Mesenchymal stem cell (in vitro differentiated cells and primary cell): Measurements from ENCODE around the gene GIGYF2.

Experiments used
- DNase-seq: peaks from one replicate; pipeline ENCODE4 v3.0.0-alpha.2; 2013
- H2AFZ ChIP-seq: one replicate; pipeline ENCODE4 v1.6.1; 2013; ENCODE audit warnings: low read depth, mild to moderate bottlenecking, control low read depth, inconsistent platforms, low read length, moderate library complexity
- H2AK5ac ChIP-seq: 2 replicates; pipeline ENCODE4 v1.6.1; 2013; ENCODE audit warnings: low read length, moderate library complexity, mild to moderate bottlenecking, inconsistent platforms; ENCODE audit not compliant: severe bottlenecking
- H2BK120ac ChIP-seq: one replicate; pipeline ENCODE4 v1.6.1; 2013; ENCODE audit warnings: low read depth, mild to moderate bottlenecking, inconsistent platforms, low read length, moderate library complexity
- H2BK12ac ChIP-seq, 2 experiments: one replicate each; pipeline ENCODE4 v1.6.1; 2013; ENCODE audit warnings: inconsistent platforms in 2 of 2, low read length in 2 of 2, mild to moderate bottlenecking in 2 of 2, moderate library complexity in 2 of 2, control low read depth in 1 of 2
- H2BK15ac ChIP-seq: one replicate; pipeline ENCODE4 v1.6.1; 2013; ENCODE audit warnings: mild to moderate bottlenecking, low read depth, inconsistent platforms; ENCODE audit not compliant: poor library complexity, severe bottlenecking
- H2BK5ac ChIP-seq: 2 replicates; pipeline ENCODE4 v1.6.1; 2013; ENCODE audit warnings: low read depth, mild to moderate bottlenecking, low read length, control low read depth, inconsistent platforms; ENCODE audit not compliant: poor library complexity, severe bottlenecking
- H3K14ac ChIP-seq, 2 experiments: one replicate each; pipeline ENCODE4 v1.6.1; 2013; ENCODE audit warnings: inconsistent platforms in 2 of 2, low read length in 2 of 2, control low read depth in 1 of 2, mild to moderate bottlenecking in 1 of 2, moderate library complexity in 1 of 2
- H3K18ac ChIP-seq, 2 experiments: one replicate each; pipeline ENCODE4 v1.6.1; 2013; ENCODE audit warnings: inconsistent platforms in 2 of 2, low read length in 2 of 2, control low read depth in 1 of 2, low read depth in 1 of 2, mild to moderate bottlenecking in 1 of 2
- H3K23ac ChIP-seq, 2 experiments: one replicate each; pipeline ENCODE4 v1.6.1; 2013; ENCODE audit warnings: inconsistent platforms in 2 of 2, low read length in 2 of 2, mild to moderate bottlenecking in 2 of 2, moderate library complexity in 2 of 2, control low read depth in 1 of 2
- H3K27ac ChIP-seq: 2 replicates; pipeline ENCODE4 v1.5.1; 2013; ENCODE audit warnings: mild to moderate bottlenecking, moderate library complexity, low read length, control low read depth, inconsistent platforms; ENCODE audit not compliant: poor library complexity, severe bottlenecking
- H3K27me3 ChIP-seq, 2 experiments: 2 replicates each; pipeline versions ENCODE4 v1.6.1 to v1.7.0; 2013; ENCODE audit warnings: low read length in 2 of 2, mild to moderate bottlenecking in 2 of 2, moderate library complexity in 2 of 2, control low read depth in 1 of 2, inconsistent platforms in 1 of 2; ENCODE audit not compliant: control insufficient read depth in 1 of 2, insufficient read depth in 1 of 2
- H3K36me3 ChIP-seq, 2 experiments: 2 replicates each; pipeline versions ENCODE4 v1.6.1 to v1.7.0; 2013; ENCODE audit warnings: low read length in 2 of 2, control low read depth in 1 of 2, inconsistent platforms in 1 of 2, low read depth in 1 of 2, mild to moderate bottlenecking in 1 of 2; ENCODE audit not compliant: insufficient read depth in 2 of 2, control insufficient read depth in 1 of 2
- H3K4ac ChIP-seq, 2 experiments: one replicate each; pipeline ENCODE4 v1.6.1; 2013; ENCODE audit warnings: inconsistent platforms in 2 of 2, low read length in 2 of 2, mild to moderate bottlenecking in 2 of 2, moderate library complexity in 2 of 2, control low read depth in 1 of 2, low read depth in 1 of 2
- H3K4me1 ChIP-seq: 2 replicates; pipeline ENCODE4 v1.6.1; 2013; ENCODE audit warnings: low read depth, low read length, control low read depth; ENCODE audit not compliant: control insufficient read depth, insufficient read depth
- H3K4me2 ChIP-seq: 2 replicates; pipeline ENCODE4 v1.6.1; 2013; ENCODE audit warnings: low read length, mild to moderate bottlenecking, inconsistent platforms; ENCODE audit not compliant: poor library complexity, severe bottlenecking
- H3K4me3 ChIP-seq, 2 experiments: 2 replicates each; pipeline versions ENCODE4 v1.5.1 to v1.7.0; 2013; ENCODE audit warnings: low read length in 2 of 2, mild to moderate bottlenecking in 2 of 2, control low read depth in 1 of 2, low read depth in 1 of 2; ENCODE audit not compliant: insufficient read depth in 1 of 2
- H3K79me1 ChIP-seq: replicated peaks from 2 replicates; pipeline ENCODE4 v1.6.1; 2013; ENCODE audit warnings: mild to moderate bottlenecking, control low read depth, low read length, inconsistent platforms; ENCODE audit not compliant: poor library complexity, severe bottlenecking
- H3K9ac ChIP-seq: 2 replicates; pipeline ENCODE4 v1.7.0; 2013; ENCODE audit warnings: mild to moderate bottlenecking, low read length, moderate library complexity
- H3K9me3 ChIP-seq: 2 replicates; pipeline ENCODE4 v1.7.0; 2013; ENCODE audit warnings: mild to moderate bottlenecking, low read length; ENCODE audit not compliant: control insufficient read depth
- H4K8ac ChIP-seq: one replicate; pipeline ENCODE4 v1.6.1; 2013; ENCODE audit warnings: inconsistent platforms, mild to moderate bottlenecking, low read length, moderate library complexity
- H4K91ac ChIP-seq: one replicate; pipeline ENCODE4 v1.6.1; 2013; ENCODE audit warnings: mild to moderate bottlenecking, low read length, inconsistent platforms
- WGBS: methylation state at CpG from one replicate; pipeline ENCODE4 v1.1.7; 2013; ENCODE audit warnings: mixed read lengths; 5-methylcytosine and 5-hydroxymethylcytosine counted together

Gene GIGYF2

GRCh38 chr2:232662486-232663260, 34.5 kb upstream of the GIGYF2 start:
- H3K9me3 ChIP-seq, result no peaks in the 10 kb centered on the region
- H3K14ac ChIP-seq, result no peak overlapping the region
- H3K4me2 ChIP-seq, result no peak overlapping the region
- H2BK15ac ChIP-seq, result no peak overlapping the region
- no peak overlapping the region for H3K27ac ChIP-seq
- WGBS, result 95% methylated on average over 15 of the region's 16 CpGs
- H2AFZ ChIP-seq, result no peak overlapping the region
- H3K4ac ChIP-seq, result no peak overlapping the region
- H3K9ac ChIP-seq, result no peak overlapping the region
- no peaks in the 10 kb centered on the region for H3K79me1 ChIP-seq
- H3K27me3 ChIP-seq, result no peaks in the 10 kb centered on the region
- H3K4me1 ChIP-seq, result peaks cover 2% of the 10 kb centered on the region
- no peak overlapping the region for H4K91ac ChIP-seq
- no peak overlapping the region for H2BK120ac ChIP-seq
- no peak overlapping the region for H2BK5ac ChIP-seq
- H4K8ac ChIP-seq, result no peak overlapping the region
- no peak overlapping the region for H3K18ac ChIP-seq
- H3K4me3 ChIP-seq, result no peak overlapping the region
- no peak for DNase-seq
- H3K23ac ChIP-seq, result no peak overlapping the region
- H2BK12ac ChIP-seq, result no peak overlapping the region
- H3K36me3 ChIP-seq, result no peaks in the 10 kb centered on the region
- H2AK5ac ChIP-seq, result no peak overlapping the region

GRCh38 chr2:232666051-232666805, 30.9 kb upstream of the GIGYF2 start:
- 76% methylated on average over 7 of the region's 7 CpGs for WGBS
- Histone ChIP-seq H3K79me1 (no peaks in the 10 kb centered on the region), H3K14ac (no peak overlapping the region), H2AK5ac (no peak overlapping the region), H3K23ac (no peak overlapping the region), H2BK120ac (no peak overlapping the region), H3K18ac (no peak overlapping the region), H3K9me3 (no peaks in the 10 kb centered on the region), H3K4me3 (no peak overlapping the region), H2BK15ac (no peak overlapping the region), H2BK12ac (no peak overlapping the region), H4K8ac (peak overlapping the region; percentile 47), H3K9ac (no peak overlapping the region), H2BK5ac (no peak overlapping the region), H4K91ac (no peak overlapping the region), H3K4ac (no peak overlapping the region), H3K4me2 (no peak overlapping the region), H3K27me3 (no peaks in the 10 kb centered on the region), H3K4me1 (peaks cover 2% of the 10 kb centered on the region), H3K27ac (no peak overlapping the region), H3K36me3 (no peaks in the 10 kb centered on the region), H2AFZ (no peak overlapping the region)
- DNase-seq, result no peak

GRCh38 chr2:232667989-232668583, 29.0 kb upstream of the GIGYF2 start:
- Histone ChIP-seq H3K27me3 (peaks cover 4 to 5% of the 10 kb centered on the region in 2 experiments), H3K18ac (no peak overlapping the region), H3K4ac (no peak overlapping the region), H2BK12ac (no peak overlapping the region), H3K79me1 (no peaks in the 10 kb centered on the region), H3K9ac (no peak overlapping the region), H2AFZ (no peak overlapping the region), H3K36me3 (no peaks in the 10 kb centered on the region), H4K8ac (no peak overlapping the region), H2BK120ac (no peak overlapping the region), H4K91ac (no peak overlapping the region), H3K27ac (no peak overlapping the region), H2BK15ac (no peak overlapping the region), H3K23ac (no peak overlapping the region), H3K4me2 (no peak overlapping the region), H2AK5ac (no peak overlapping the region), H3K14ac (no peak overlapping the region), H3K4me3 (no peak overlapping the region), H3K9me3 (no peaks in the 10 kb centered on the region), H2BK5ac (no peak overlapping the region), H3K4me1 (no peaks in the 10 kb centered on the region)
- WGBS, result 90% methylated on average over 7 of the region's 10 CpGs
- no peak for DNase-seq

- no peak overlapping the region for H3K18ac ChIP-seq
Observed at GRCh38 chr2:232668805-232669444, 28.2 kb upstream of the GIGYF2 start.

More at GRCh38 chr2:232668805-232669444, 28.2 kb upstream of the GIGYF2 start:
- Histone ChIP-seq H3K79me1 (no peaks in the 10 kb centered on the region), H3K4me1 (no peaks in the 10 kb centered on the region), H3K4me3 (no peak overlapping the region), H3K36me3 (no peaks in the 10 kb centered on the region), H3K27me3 (peaks cover 4 to 5% of the 10 kb centered on the region in 2 experiments), H2BK120ac (no peak overlapping the region), H3K9ac (peak overlapping the region; percentile 70), H2BK15ac (no peak overlapping the region), H4K8ac (no peak overlapping the region), H2BK5ac (no peak overlapping the region), H4K91ac (no peak overlapping the region), H2BK12ac (no peak overlapping the region), H3K27ac (no peak overlapping the region), H3K4me2 (no peak overlapping the region), H3K14ac (no peak overlapping the region), H2AK5ac (no peak overlapping the region), H3K9me3 (no peaks in the 10 kb centered on the region), H3K4ac (no peak overlapping the region), H2AFZ (peak overlapping the region; percentile 77), H3K23ac (no peak overlapping the region)
- WGBS, result 61% methylated on average over 17 of the region's 17 CpGs
- peak; percentile 34 for DNase-seq
